ENCODE results near the gene TEC.

DNA sequence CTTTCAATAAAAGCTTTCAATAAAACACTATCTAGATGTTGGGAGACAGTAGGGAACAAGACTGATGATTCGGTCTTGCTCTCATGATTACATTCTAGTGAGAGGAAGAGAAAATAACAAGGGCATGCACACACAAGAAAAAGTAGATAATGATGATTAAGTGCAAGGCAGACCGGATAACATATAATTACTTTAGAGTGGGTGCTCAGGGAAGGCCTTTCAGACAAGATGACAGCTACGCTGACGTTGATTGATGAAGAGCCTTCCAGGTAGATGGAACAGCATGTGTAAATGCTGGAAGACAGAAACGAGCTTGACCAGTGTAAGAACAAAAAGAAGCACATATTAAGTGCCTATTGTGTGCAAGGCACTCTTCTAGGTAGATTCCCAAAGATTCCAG is 179.0 kb downstream of the TEC start:
- TF ChIP-seq EZH2phosphoT487 (IDR thresholded peaks at IDR 0.05; ENCODE audit: insufficient read depth, low read depth) (no peak), EZH2 (IDR thresholded peaks at IDR 0.05; ENCODE audit: insufficient read depth, poor library complexity, severe bottlenecking) (no peak)
